ENCODE data around the gene RNF220. TPM values are rescaled to one million over a fixed set of nuclear protein-coding genes. Genes with fewer than 3 reads are reported as not detected.
"Not testable (repeated sequence)": the region's sequence is repeated elsewhere in the genome, so short reads cannot be mapped to it uniquely, and the experiment has no call there.

The RNF220 gene
- total RNA-seq, 1 experiment from 2014 or later = 57.4 TPM

DNA sequence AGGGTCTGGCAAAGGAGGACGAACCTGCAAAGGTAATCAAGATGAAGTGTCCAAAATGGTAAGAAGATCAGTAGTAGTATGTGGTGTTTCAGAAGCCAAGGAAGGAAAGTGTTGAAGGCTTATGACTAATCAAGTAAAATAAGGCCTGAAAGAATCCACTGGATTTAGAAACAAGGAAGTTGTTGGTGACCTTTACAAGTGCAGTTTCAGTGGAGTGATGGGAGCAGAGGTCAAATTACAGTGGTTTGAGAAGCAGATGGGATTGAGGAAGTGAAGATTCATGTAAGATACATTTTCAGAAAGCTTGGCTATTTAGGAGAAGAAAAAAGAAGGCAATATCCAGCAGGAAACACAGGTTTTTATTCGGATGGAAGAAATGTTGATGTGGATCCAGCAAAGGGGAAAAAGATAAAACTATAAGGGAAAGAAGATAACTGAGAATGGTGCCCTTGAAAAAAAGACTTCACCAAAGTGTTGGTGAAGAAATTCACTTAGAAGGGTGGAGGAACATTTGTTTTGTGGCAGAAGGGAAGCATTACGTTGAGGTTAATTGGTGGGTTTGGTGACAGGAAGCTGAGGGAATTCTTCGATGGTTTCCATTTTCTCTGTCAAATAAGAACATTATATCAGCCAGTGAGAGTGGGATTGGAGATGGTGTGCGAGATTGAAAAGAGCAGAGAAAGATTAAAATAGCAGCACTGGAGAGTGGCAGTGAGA, 271.6 kb downstream of the RNF220 start:
- DNase-seq (ENCODE audit: low spot score) = no peak

DNA sequence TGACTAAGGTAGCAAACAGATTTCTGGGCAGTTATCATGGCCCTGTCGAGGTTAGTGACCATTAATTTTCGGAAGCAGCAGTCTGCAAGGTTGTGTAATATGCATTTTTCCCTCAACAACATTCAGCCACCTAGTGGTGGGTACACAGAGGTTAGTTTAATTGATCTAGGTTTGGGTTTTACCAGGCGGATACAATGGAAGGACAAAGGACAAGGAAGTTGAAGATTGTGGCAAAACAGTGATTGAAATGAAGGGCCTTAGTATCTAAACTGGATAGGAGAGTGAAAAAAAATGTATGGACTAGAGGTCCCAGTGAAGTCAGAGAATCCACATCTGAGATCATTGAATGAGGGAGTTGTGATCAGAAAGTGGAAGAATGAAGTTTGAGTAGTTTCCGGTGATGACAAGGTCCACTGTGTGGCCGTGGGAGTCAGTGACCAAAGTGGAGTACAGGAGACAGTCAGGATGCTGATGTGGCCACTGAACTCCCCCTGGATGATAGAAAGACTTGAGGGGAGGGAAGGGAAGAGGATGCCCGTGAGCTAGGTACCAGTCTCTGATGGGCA, 272.2 kb downstream of the RNF220 start:
- DNase-seq (ENCODE audit: low spot score) = peak; percentile 42

DNA sequence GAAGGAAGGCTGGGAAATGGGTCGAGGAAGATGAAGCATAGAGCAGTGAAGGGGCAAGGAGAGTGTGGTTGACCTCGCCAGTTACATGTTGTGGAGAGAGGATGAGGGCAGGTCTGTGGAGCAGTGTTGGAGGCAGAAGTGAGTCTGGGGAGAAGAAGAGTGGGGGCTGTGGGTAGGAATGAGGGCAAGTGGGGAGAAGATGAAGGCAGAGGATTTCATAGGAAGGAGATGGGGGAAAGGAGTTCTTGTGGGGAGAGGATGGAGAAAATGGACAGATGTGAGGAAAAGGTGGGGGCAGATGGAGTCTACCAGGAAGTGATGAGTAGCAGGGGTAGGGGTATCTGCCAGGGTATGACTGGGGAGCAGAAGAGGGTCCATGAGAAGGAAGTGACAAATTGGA, 273.1 kb downstream of the RNF220 start:
- DNase-seq (ENCODE audit: low spot score) = no peak

DNA sequence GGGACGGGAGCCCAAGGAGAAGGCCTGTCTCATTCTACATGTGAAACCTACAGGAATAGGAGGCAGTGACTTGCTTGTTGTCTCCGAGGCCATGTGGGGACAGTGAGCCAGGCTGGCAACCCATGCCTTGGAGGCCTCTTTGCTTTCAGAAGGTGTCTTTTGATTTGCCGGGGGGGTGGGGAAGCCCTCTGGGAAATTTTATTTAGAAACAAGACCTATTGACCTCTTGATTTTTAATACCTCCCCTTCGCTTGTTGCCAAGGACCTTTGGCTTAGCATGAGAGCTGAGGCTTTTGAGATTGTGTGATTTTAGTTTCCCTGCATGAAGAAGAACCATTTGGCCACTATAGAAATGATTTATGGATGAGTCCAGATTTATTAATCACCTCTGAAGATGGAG, 273.6 kb downstream of the RNF220 start:
- no peak for DNase-seq (ENCODE audit: low spot score)

GRCh38 chr1:44679468-44679867, 274.4 kb downstream of the RNF220 start:
- no peak for DNase-seq (ENCODE audit: low spot score)

- DNase-seq (ENCODE audit: low spot score) = no peak
Observed at GRCh38 chr1:44681905-44682882, 277.1 kb downstream of the RNF220 start.

DNA sequence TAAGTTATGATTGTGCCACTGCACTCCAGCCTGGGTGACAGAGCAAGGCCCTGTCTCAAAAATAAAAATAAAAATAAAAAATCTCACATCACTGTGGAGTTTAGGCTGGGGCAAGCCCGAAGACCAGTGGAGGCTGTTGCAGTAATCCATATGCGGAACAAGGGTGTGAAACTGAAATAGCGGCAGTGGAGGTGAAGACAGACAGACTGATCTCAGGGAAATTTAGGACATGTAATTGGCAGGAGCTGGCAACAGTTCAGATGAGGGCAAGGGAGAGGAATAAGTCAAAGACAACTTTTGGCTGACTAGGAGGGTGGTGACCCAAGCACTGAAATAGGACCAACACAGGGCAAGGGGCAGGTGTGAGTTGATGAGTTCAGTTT, 277.8 kb downstream of the RNF220 start:
- no peak for DNase-seq (ENCODE audit: low spot score)

GRCh38 chr1:44684525-44684924, 279.5 kb downstream of the RNF220 start:
- DNase-seq (ENCODE audit: low spot score) = no peak

GRCh38 chr1:44685218-44685617, 280.2 kb downstream of the RNF220 start:
- DNase-seq (ENCODE audit: low spot score) = no peak

- no peak for DNase-seq (ENCODE audit: low spot score)
Observed at GRCh38 chr1:44685881-44686280, 280.8 kb downstream of the RNF220 start.

- DNase-seq (ENCODE audit: low spot score) = peak; percentile 48
Observed at GRCh38 chr1:44688760-44689446, 283.8 kb downstream of the RNF220 start.

- DNase-seq (ENCODE audit: low spot score) = no peak
Observed at GRCh38 chr1:44689447-44689765, 284.4 kb downstream of the RNF220 start.

DNA sequence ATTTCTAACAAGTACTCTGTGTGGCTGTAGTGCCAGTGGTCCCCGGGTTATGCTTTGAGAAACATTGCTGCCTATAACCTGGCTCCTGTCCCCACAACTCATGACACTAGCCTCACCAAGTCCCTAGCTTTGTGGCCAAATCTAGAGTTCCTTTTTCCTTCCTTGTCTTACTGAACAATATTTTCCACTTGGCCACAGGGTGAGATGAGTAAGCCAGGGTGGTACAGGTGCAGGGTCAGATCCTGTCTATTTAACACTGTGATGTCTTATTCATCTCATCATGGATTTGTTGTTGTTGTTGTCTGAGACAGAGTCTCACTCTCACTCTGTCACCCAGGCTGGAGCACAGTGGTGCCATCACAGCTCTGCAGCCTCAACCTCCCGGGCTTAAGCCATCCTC, 288.1 kb downstream of the RNF220 start:
- DNase-seq (ENCODE audit: low spot score) = no peak

GRCh38 chr1:44693900-44694299, 288.8 kb downstream of the RNF220 start:
- DNase-seq (ENCODE audit: low spot score) = no peak

GRCh38 chr1:44694863-44695478, 289.9 kb downstream of the RNF220 start:
- no peak for DNase-seq (ENCODE audit: low spot score)

DNA sequence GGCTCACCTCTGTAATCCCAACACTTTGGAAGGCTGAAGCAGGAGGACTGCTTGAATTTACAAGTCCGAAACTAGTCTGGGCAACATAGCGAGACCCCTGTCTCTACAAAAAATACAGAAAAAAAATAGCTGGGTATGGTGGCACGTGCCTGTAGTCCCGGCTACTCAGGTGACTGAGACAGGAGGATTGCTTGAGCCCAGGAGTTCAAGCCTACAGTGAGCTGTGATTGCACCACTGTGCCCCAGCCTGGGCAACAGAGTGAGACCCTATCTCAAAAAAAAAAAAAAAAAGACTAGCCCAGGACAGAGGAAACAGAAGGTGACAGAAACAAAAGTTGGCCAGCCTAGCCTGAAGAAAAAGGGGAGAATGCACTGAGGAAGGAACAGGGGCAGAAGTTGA, 290.6 kb downstream of the RNF220 start:
- DNase-seq (ENCODE audit: low spot score) = no peak

DNA sequence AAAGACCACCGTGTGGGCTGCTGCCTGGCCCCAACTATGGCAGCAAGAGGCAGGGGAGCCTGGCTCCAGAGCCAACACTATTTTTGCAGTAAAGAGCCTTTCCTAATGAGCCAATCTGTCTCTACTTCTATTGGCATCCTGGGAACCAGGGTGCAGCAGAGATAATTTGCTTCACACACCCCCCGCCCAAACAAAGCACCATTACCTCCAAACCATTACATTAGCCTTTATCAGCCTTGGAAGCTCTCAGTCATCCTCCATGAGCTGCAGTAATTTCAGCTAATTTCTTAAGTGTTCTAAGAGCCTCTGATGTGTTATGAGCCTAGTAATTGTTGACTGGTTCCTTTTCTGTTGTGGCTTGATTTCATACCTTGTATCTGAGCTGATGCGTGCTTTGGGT, 291.0 kb downstream of the RNF220 start:
- DNase-seq (ENCODE audit: low spot score) = no peak

DNA sequence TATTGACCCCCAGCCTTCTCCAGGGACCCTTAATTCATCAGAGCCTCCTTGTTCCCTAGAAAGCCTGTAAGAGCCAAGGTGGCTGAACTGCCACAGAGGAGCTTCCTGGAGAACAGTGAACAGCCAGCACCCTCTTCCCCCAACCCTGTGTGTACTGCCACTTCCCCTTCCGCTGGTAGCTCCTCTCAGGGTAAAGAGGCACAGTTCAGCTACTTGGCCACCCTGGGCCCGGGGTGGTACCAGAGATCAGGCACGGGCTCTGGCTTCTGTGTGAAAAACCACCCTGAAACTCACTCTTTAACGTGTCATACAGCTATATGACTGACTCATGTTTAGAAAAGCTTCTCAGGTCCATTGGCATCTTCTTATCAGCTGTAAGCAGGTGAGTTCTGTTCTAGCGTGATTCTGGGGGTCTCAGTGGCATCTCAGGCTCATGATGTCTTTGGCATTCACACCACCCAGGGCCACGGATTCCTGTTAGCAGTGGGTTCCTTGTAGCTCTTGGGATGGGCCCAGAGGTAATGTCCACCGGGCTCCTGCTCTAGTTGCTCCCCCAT, 291.8 kb downstream of the RNF220 start:
- DNase-seq (ENCODE audit: low spot score) = no peak

DNA sequence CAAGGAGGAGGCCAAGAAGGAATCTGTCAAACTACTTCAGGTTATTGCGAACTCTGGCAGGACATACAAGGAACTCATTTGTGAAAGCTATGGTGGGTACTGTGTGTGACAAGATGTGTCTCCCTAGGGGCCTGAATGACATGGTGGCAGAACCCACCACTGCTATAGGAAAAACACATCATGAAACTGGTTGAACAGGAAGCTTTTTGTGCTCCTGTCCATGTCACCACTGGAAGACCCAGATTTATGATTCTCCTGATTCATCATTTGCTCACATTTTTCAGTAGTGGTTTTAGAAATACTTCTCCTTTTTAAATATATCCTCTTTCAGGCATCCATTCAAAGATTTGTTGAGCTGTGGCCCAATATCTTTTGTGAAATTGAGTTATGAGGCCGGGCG, 293.1 kb downstream of the RNF220 start:
- no peak for DNase-seq (ENCODE audit: low spot score)

- not testable (repeated sequence) for DNase-seq (ENCODE audit: low spot score)
Observed at GRCh38 chr1:44699375-44699774, 294.3 kb downstream of the RNF220 start.

- DNase-seq (ENCODE audit: low spot score) = no peak
Observed at GRCh38 chr1:44700573-44700972, 295.5 kb downstream of the RNF220 start.
